GOT3 (cell line): ENCODE results near the gene TM7SF3.

ENCODE experiments used
- DNase-seq: peaks from one replicate; lab custom pipeline; 2025; ENCODE audit warnings: mixed read lengths; lab: John Stamatoyannopoulos, UW

Gene TM7SF3

GRCh38 chr12:26928661-26929060 is 85.5 kb downstream of the TM7SF3 start:
- no peak for DNase-seq
